Stimulated activated CD8-positive, alpha-beta memory T cell treated with anti-CD3 and anti-CD28 coated beads, Interleukin-12 subunit alpha, Interleukin-12 subunit beta, amount 100 ng/mL, for 4 hours (primary cell): Measurements from ENCODE around the gene MYL12A.

Experiments used
- DNase-seq: peaks from one replicate; pipeline ENCODE4 v3.0.0-alpha.2; 2020; ENCODE audit warnings: low read depth

The MYL12A gene

GRCh38 chr18:3283253-3283863 lies 35.8 kb downstream of the MYL12A start:
- no peak for DNase-seq

GRCh38 chr18:3283908-3284307 lies 36.3 kb downstream of the MYL12A start:
- DNase-seq = no peak

- DNase-seq = no peak
These were observed 36.9 kb downstream of the MYL12A start for GRCh38 chr18:3284501-3284900.

- DNase-seq = no peak
These were observed 38.6 kb downstream of the MYL12A start for GRCh38 chr18:3286159-3286558.

GRCh38 chr18:3293196-3293951 lies 45.8 kb downstream of the MYL12A start:
- DNase-seq = no peak

GRCh38 chr18:3294435-3295080 lies 47.0 kb downstream of the MYL12A start:
- DNase-seq = no peak

- DNase-seq = peak; percentile 78
These were observed 49.7 kb downstream of the MYL12A start for GRCh38 chr18:3297025-3297984.

- no peak for DNase-seq
These were observed 57.2 kb downstream of the MYL12A start for GRCh38 chr18:3304832-3305231.

GRCh38 chr18:3305354-3305762 lies 57.8 kb downstream of the MYL12A start:
- DNase-seq = no peak
